ENCODE data around the gene DOK6. TPM values are rescaled to one million over a fixed set of nuclear protein-coding genes. Genes with fewer than 3 reads are reported as not detected.

DOK6 gene
- total RNA-seq, 1 experiment from 2014 or later: 4.1 TPM

- no peaks in the 10 kb centered on the region for H3K9me3 Mint-ChIP-seq
- no peaks in the 10 kb centered on the region for H3K36me3 Mint-ChIP-seq
- peaks cover 38% of the 10 kb centered on the region for H3K4me1 Mint-ChIP-seq
- H3K27me3 Mint-ChIP-seq (ENCODE audit: low read depth): peaks cover 53% of the 10 kb centered on the region
- ATAC-seq: peak; percentile 2; the same call in 1 of the 2 replicates
- ChIA-PET POLR2A (no interaction called here), CTCF (interaction anchor here (1.6 kb wide), 1 partner anchor 67 kb away, joined by 4 read pairs; no protein-coding TSS in a partner anchor)
- peak overlapping the region; percentile 70 for H3K4me3 Mint-ChIP-seq
- peak; percentile 17 for DNase-seq (ENCODE audit: low spot score)
- H3K27ac Mint-ChIP-seq: no peak overlapping the region
- no peak for TF ChIP-seq HMGA2 (CRISPR knock-in tag; IDR thresholded peaks at IDR 0.05)
- no peak for TF ChIP-seq ZBTB43 (CRISPR knock-in tag; IDR thresholded peaks at IDR 0.05)
- no peak for TF ChIP-seq CREM (CRISPR knock-in tag; IDR thresholded peaks at IDR 0.05)
- TF ChIP-seq ETV6 (CRISPR knock-in tag; IDR thresholded peaks at IDR 0.05): no peak
Measured at GRCh38 chr18:69401972-69402532, 1.4 kb downstream of the DOK6 start.

GRCh38 chr18:69402533-69402989 lies 1.9 kb downstream of the DOK6 start:
- no peaks in the 10 kb centered on the region for H3K36me3 Mint-ChIP-seq
- TF ChIP-seq TEAD1 (CRISPR knock-in tag; IDR thresholded peaks at IDR 0.05) (no peak), NR1H2 (CRISPR knock-in tag; IDR thresholded peaks at IDR 0.05) (no peak), RELA (CRISPR knock-in tag; IDR thresholded peaks at IDR 0.05; ENCODE audit: borderline replicate concordance) (no peak), TCF7 (CRISPR knock-in tag; IDR thresholded peaks at IDR 0.05; ENCODE audit: low read depth) (no peak), ZBTB21 (CRISPR knock-in tag; IDR thresholded peaks at IDR 0.05; ENCODE audit: borderline replicate concordance) (no peak), CREB1 (CRISPR knock-in tag; IDR thresholded peaks at IDR 0.05) (no peak), ZNF512 (CRISPR knock-in tag; IDR thresholded peaks at IDR 0.05; ENCODE audit: borderline replicate concordance) (no peak), ZNF416 (CRISPR knock-in tag; IDR thresholded peaks at IDR 0.05) (no peak), SMAD3 (CRISPR knock-in tag; IDR thresholded peaks at IDR 0.05; ENCODE audit: borderline replicate concordance) (no peak), ZNF532 (CRISPR knock-in tag; IDR thresholded peaks at IDR 0.05; ENCODE audit: borderline replicate concordance) (no peak), ZMAT4 (CRISPR knock-in tag; IDR thresholded peaks at IDR 0.05) (no peak), CDX4 (CRISPR knock-in tag; IDR thresholded peaks at IDR 0.05; ENCODE audit: borderline replicate concordance) (no peak), CTCF (IDR thresholded peaks at IDR 0.05) (no peak), ATF6 (CRISPR knock-in tag; IDR thresholded peaks at IDR 0.05) (no peak), STAT6 (CRISPR knock-in tag; conservative IDR thresholded peaks at IDR 0.05; ENCODE audit: low read depth) (no peak)
- ATAC-seq (peak; percentile 55), DNase-seq (ENCODE audit: low spot score) (peak; percentile 29)
- peak overlapping the region; percentile 70 for H3K4me3 Mint-ChIP-seq
- H3K9me3 Mint-ChIP-seq: no peaks in the 10 kb centered on the region
- ChIA-PET CTCF (interaction anchor here (1.1 kb wide), 1 partner anchor 67 kb away, joined by 3 read pairs; no protein-coding TSS in a partner anchor), POLR2A (no interaction called here)
- peaks cover 53% of the 10 kb centered on the region for H3K27me3 Mint-ChIP-seq (ENCODE audit: low read depth)
- H3K27ac Mint-ChIP-seq: no peak overlapping the region
- H3K4me1 Mint-ChIP-seq: peaks cover 34% of the 10 kb centered on the region

Measured in WTC11 (cell line).